22Rv1 (cell line): ENCODE results near the gene ZNF581.

Experiments
- ZFX ChIP-seq: fragments of 450-650 bp; IDR thresholded peaks from 2 replicates; pipeline ENCODE4 v1.6.1; 2017; ENCODE audit warnings: antibody characterized with exemption, borderline replicate concordance
- TF ChIP-seq, protein P1 (sequence below): fragments of 450-650 bp; IDR thresholded peaks from 2 replicates; pipeline ENCODE4 v1.5.1; 2017; ENCODE audit warnings: mild to moderate bottlenecking

DNA sequence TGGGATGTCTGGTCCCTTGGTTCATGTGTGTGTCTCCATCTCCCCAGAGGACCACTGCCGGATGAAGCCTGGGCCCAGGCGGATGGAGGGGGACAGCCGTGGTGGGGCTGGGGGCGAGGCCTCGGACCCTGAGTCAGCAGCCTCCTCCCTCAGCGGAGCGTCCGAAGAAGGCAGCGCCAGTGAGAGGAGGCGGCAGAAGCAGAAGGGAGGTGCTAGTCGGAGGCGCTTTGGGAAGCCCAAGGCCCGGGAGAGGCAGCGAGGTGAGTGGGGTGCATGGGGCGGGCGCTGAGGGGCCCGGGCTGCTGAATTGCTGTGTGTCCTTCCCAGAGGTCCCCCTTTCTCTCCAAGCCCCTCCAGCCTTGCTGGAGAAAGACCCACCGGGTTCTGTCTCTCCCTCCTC is 7.8 kb downstream of the ZNF581 start:
- TF ChIP-seq, protein P1, sequence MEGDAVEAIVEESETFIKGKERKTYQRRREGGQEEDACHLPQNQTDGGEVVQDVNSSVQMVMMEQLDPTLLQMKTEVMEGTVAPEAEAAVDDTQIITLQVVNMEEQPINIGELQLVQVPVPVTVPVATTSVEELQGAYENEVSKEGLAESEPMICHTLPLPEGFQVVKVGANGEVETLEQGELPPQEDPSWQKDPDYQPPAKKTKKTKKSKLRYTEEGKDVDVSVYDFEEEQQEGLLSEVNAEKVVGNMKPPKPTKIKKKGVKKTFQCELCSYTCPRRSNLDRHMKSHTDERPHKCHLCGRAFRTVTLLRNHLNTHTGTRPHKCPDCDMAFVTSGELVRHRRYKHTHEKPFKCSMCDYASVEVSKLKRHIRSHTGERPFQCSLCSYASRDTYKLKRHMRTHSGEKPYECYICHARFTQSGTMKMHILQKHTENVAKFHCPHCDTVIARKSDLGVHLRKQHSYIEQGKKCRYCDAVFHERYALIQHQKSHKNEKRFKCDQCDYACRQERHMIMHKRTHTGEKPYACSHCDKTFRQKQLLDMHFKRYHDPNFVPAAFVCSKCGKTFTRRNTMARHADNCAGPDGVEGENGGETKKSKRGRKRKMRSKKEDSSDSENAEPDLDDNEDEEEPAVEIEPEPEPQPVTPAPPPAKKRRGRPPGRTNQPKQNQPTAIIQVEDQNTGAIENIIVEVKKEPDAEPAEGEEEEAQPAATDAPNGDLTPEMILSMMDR, result no peak
- TF ChIP-seq ZFX, result no peak
